NCI-H524 (cell line): ENCODE measurements around the gene STBD1.
"Not testable (repeated sequence)": the region's sequence is repeated elsewhere in the genome, so short reads cannot be mapped to it uniquely, and the experiment has no call there.

Source experiments
- DNase-seq, 2 experiments: peaks; one replicate each; lab custom pipeline; 2025; lab: John Stamatoyannopoulos, UW

The STBD1 gene

GRCh38 chr4:76322236-76322635 lies 15.7 kb downstream of the STBD1 start:
- no peak for DNase-seq

GRCh38 chr4:76325072-76325471 lies 18.5 kb downstream of the STBD1 start:
- no peak for DNase-seq

GRCh38 chr4:76326515-76326914 lies 20.0 kb downstream of the STBD1 start:
- DNase-seq = no peak

- no peak for DNase-seq
These were observed 28.4 kb downstream of the STBD1 start for GRCh38 chr4:76334885-76335284.

GRCh38 chr4:76339364-76339763 lies 32.8 kb downstream of the STBD1 start:
- no peak for DNase-seq

- DNase-seq = no peak
These were observed 34.5 kb downstream of the STBD1 start for GRCh38 chr4:76341063-76341462.

- no peak for DNase-seq
These were observed 35.7 kb downstream of the STBD1 start for GRCh38 chr4:76342191-76342590.

GRCh38 chr4:76342803-76343202 lies 36.3 kb downstream of the STBD1 start:
- no peak for DNase-seq

GRCh38 chr4:76354517-76355473 lies 48.3 kb downstream of the STBD1 start:
- no peak for DNase-seq

- DNase-seq = peak in 1 of 2 experiments; percentile 61
These were observed 51.4 kb downstream of the STBD1 start for GRCh38 chr4:76357981-76358380.

- not testable (repeated sequence) for DNase-seq
These were observed 53.4 kb downstream of the STBD1 start for GRCh38 chr4:76359881-76360466.
